ENCODE measurements around the gene HEXIM2.

DNA sequence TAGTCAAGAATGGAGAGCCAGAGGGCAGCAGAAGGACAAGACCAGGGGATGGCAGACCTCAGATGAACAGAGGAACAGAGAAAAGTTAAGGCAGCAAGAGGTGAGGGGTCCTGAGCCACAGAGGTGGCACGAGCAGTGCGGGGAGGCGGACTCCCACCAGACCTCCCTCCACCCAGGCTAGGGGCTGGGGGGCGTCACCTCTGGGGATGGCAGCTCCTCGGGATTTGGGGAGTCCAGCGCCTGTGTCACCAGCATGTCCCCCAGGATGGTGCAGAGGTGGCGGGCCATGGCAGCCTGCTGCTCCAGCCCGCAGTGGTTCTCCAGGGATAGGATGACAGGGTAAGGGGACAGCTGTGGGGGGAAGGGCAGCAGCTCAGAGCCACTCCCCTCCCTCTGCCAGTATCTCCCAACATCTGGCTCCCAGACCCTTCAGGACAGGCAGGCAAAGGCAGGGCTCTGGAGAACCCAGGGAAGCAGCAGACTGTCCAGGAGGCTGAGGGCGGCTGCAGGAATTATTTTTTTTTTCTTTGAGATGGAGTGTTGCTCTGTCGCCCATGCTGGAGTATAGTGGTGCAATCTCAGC lies 45.1 kb upstream of the HEXIM2 start:
- TF ChIP-seq, protein P1, sequence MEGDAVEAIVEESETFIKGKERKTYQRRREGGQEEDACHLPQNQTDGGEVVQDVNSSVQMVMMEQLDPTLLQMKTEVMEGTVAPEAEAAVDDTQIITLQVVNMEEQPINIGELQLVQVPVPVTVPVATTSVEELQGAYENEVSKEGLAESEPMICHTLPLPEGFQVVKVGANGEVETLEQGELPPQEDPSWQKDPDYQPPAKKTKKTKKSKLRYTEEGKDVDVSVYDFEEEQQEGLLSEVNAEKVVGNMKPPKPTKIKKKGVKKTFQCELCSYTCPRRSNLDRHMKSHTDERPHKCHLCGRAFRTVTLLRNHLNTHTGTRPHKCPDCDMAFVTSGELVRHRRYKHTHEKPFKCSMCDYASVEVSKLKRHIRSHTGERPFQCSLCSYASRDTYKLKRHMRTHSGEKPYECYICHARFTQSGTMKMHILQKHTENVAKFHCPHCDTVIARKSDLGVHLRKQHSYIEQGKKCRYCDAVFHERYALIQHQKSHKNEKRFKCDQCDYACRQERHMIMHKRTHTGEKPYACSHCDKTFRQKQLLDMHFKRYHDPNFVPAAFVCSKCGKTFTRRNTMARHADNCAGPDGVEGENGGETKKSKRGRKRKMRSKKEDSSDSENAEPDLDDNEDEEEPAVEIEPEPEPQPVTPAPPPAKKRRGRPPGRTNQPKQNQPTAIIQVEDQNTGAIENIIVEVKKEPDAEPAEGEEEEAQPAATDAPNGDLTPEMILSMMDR (IDR thresholded peaks at IDR 0.05) = no peak
- TF ChIP-seq POLR2A (IDR thresholded peaks at IDR 0.05) (no peak), POLR2AphosphoS5 (IDR thresholded peaks at IDR 0.05) (no peak)
